Astrocyte of the spinal cord (primary cell): ENCODE data around the gene CTPS1.

ENCODE experiments used
- DNase-seq: peaks from one replicate; pipeline ENCODE4 v3.0.0; 2011; ENCODE audit warnings: low read depth, low spot score
- H3K4me3 ChIP-seq: 2 replicates; pipeline ENCODE4 v1.5.1; 2011; ENCODE audit warnings: low read depth, mild to moderate bottlenecking, low read length, moderate library complexity
- in situ Hi-C: cut with HindIII; loops from 2 replicates; pipeline ENCODE4 v1.10.0; 2017; ENCODE audit warnings: low sequenced_read_pairs
- TF ChIP-seq, protein P1 (sequence below): IDR thresholded peaks from 2 replicates; pipeline ENCODE4 v1.5.1; 2012; ENCODE audit warnings: low read depth, mild to moderate bottlenecking, low read length, inconsistent platforms

CTPS1 gene

GRCh38 chr1:41003127-41003639, 23.7 kb downstream of the CTPS1 start:
- in situ Hi-C loops = no loop called here
- TF ChIP-seq, protein P1, sequence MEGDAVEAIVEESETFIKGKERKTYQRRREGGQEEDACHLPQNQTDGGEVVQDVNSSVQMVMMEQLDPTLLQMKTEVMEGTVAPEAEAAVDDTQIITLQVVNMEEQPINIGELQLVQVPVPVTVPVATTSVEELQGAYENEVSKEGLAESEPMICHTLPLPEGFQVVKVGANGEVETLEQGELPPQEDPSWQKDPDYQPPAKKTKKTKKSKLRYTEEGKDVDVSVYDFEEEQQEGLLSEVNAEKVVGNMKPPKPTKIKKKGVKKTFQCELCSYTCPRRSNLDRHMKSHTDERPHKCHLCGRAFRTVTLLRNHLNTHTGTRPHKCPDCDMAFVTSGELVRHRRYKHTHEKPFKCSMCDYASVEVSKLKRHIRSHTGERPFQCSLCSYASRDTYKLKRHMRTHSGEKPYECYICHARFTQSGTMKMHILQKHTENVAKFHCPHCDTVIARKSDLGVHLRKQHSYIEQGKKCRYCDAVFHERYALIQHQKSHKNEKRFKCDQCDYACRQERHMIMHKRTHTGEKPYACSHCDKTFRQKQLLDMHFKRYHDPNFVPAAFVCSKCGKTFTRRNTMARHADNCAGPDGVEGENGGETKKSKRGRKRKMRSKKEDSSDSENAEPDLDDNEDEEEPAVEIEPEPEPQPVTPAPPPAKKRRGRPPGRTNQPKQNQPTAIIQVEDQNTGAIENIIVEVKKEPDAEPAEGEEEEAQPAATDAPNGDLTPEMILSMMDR = no peak
- H3K4me3 ChIP-seq = no peak overlapping the region
- DNase-seq = no peak

DNA sequence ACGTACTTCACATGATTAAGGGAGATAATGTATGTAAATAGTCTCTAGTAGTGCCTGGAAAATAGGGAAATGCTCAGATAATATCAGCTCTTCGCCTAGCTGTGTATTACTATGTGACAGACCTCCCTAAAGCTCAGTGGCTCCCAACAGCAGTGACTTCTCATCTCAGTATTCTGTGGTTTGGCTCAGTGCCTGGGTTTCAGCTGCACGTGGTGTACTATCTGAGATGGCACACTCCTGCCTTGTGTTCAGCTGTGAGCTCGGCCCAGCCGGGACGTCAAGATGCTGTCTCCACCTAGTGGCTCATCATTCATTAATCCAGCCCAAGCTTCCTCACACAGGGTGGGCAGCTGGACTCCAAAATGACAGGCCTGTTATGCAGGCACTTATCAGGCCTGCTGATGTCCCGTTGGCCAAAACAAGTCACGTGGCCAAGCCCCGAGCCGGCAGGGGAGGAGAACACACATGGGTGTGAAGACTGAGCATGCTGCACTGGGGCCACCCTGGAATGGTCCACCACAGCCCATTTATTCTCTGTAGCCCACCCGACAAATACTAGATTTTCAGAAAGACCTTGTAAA, 24.2 kb downstream of the CTPS1 start:
- TF ChIP-seq, protein P1 = peak; percentile 59
- peak; percentile 98 for DNase-seq
- no peak overlapping the region for H3K4me3 ChIP-seq
- in situ Hi-C loops = no loop called here

- H3K4me3 ChIP-seq = no peak overlapping the region
- no peak for DNase-seq
- in situ Hi-C loops = no loop called here
- TF ChIP-seq, protein P1 = no peak
Observed at GRCh38 chr1:41005876-41006275, 26.4 kb downstream of the CTPS1 start.

DNA sequence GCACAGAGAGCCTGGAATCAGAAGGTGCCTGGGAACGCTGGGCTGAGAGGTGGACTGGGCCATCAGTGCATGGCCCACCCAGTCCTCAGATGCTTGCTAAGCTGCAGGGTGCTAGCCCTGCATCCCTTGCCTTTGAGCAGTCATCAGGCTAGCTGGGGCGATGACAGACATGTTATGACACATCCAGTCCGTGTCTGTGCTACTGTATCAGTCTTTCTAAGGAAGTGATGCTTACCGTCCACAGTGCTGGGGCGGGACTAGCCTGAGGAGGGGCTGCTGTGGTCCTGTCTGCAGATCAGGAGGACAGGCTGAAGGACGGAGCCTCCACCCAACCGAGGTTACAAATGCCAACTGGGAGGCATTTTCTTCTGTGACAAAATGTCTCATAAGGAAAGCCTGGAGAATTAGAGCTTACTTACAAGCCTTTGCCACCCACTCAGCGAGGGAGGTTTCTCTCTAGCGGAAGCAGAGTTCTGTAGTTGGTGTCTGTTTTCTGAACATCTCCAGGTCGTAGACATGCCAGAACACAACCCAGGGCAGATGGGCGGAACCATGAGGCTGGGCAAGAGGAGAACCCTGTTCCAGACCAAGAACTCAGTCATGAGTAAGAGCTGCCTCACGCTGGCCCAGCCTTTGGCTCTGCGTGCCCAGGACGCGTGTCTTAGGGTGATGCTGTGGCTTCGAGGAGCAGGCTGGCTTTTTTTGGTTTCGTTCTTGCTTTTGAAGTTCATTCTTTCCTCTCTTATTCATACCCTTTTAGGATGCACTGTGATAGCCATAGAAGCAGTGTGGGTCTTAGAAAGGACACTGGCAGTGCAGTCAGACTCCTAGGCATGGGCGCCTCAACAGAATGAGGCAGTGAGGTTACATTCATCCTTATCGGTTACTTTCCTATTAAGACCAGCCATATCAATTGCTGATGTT, 27.7 kb downstream of the CTPS1 start:
- no peak for DNase-seq
- H3K4me3 ChIP-seq = no peak overlapping the region
- in situ Hi-C loops = no loop called here
- TF ChIP-seq, protein P1 = no peak

DNA sequence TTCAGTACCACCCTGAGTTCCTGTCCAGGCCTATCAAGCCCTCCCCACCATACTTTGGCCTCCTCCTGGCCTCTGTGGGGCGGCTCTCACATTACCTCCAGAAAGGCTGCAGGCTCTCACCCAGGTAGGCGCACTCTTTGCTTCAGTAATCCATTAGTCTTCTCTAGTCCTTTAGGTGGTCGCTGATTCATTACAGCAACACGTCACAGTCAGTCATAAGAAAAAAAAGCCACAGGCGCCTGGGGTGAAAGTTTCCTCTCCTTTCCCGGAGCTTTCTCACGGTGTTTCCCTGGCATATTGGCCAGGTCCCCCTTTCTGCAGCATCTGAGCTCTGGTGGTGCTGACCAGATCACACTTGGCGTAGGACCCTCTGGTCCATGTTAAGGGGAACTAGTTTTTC, 30.0 kb downstream of the CTPS1 start:
- TF ChIP-seq, protein P1 = no peak
- H3K4me3 ChIP-seq = no peak overlapping the region
- in situ Hi-C loops = no loop called here
- DNase-seq = no peak

- DNase-seq = no peak
- TF ChIP-seq, protein P1 = no peak
- in situ Hi-C loops = no loop called here
- H3K4me3 ChIP-seq = no peak overlapping the region
Observed at GRCh38 chr1:41010345-41010744, 30.8 kb downstream of the CTPS1 start.
